Smooth muscle cell (in vitro differentiated cells): ENCODE measurements around the gene HEATR3. TPM values are rescaled to one million over a fixed set of nuclear protein-coding genes. Genes with fewer than 3 reads are reported as not detected.

Source experiments
- DNase-seq: peaks from one replicate; lab custom pipeline; 2025; ENCODE audit not compliant: unreplicated experiment; lab: John Stamatoyannopoulos, UW
- H2AFZ ChIP-seq: fragments of 200-600 bp; sonication (generic); 2 replicates; pipeline ENCODE4 v1.6.0; 2016; ENCODE audit warnings: antibody characterized with exemption, low read depth, mild to moderate bottlenecking
- H3F3A ChIP-seq: fragments of 200-600 bp; sonication (generic); 2 replicates; pipeline ENCODE4 v1.6.0; 2017; ENCODE audit warnings: antibody characterized with exemption, low read depth
- H3K27ac ChIP-seq: fragments of 200-600 bp; sonication (generic); 2 replicates; pipeline ENCODE4 v1.5.1; 2016; ENCODE audit warnings: low read depth, mild to moderate bottlenecking
- H3K27me3 ChIP-seq: fragments of 200-600 bp; sonication (generic); 2 replicates; pipeline ENCODE4 v1.6.1; 2016; ENCODE audit warnings: low read depth, mild to moderate bottlenecking
- H3K36me3 ChIP-seq: fragments of 200-600 bp; sonication (generic); 2 replicates; pipeline ENCODE4 v1.5.1; 2016; ENCODE audit warnings: low read depth
- H3K4me1 ChIP-seq: fragments of 200-600 bp; sonication (generic); 2 replicates; pipeline ENCODE4 v1.5.1; 2016; ENCODE audit warnings: low read depth
- H3K4me2 ChIP-seq: fragments of 200-600 bp; sonication (generic); 2 replicates; pipeline ENCODE4 v1.6.0; 2016; ENCODE audit warnings: mild to moderate bottlenecking
- H3K4me3 ChIP-seq: fragments of 200-600 bp; sonication (generic); 2 replicates; pipeline ENCODE4 v1.5.1; 2016; ENCODE audit warnings: mild to moderate bottlenecking
- H3K79me2 ChIP-seq: fragments of 200-600 bp; sonication (generic); 2 replicates; pipeline ENCODE4 v1.6.0; 2016; ENCODE audit warnings: low read depth, mild to moderate bottlenecking
- H3K9ac ChIP-seq: fragments of 200-600 bp; sonication (generic); 2 replicates; pipeline ENCODE4 v1.6.0; 2016; ENCODE audit warnings: low read depth
- H3K9me3 ChIP-seq: fragments of 200-600 bp; sonication (generic); replicated peaks from 2 replicates; pipeline ENCODE4 v1.5.1; 2016; ENCODE audit warnings: low read depth
- H4K20me1 ChIP-seq: fragments of 200-600 bp; sonication (generic); 2 replicates; pipeline ENCODE4 v1.6.0; 2016; ENCODE audit warnings: low read depth
- CTCF ChIP-seq: fragments of 200-600 bp; sonication (generic); IDR thresholded peaks from 2 replicates; pipeline ENCODE4 v1.5.1; 2017; ENCODE audit warnings: borderline replicate concordance, mild to moderate bottlenecking, antibody characterized with exemption; ENCODE audit not compliant: insufficient read depth, poor library complexity, severe bottlenecking
- WGBS: methylation state at CpG from one replicate; pipeline ENCODE4 v1.1.7; 2016; ENCODE audit warnings: low lambda C conversion rate; 5-methylcytosine and 5-hydroxymethylcytosine counted together
- polyA plus RNA-seq: library from polyadenylated mRNA; unstranded; fragments of >200 nt; fragmentation: Nextera tagmentation; extraction: Ambion mirVana; gene quantifications from 2 replicates; pipeline ENCODE4 v1.2.1, GENCODE V29; 2016
- total RNA-seq: library from RNA; depleted of rRNA; stranded (reverse); fragments of >200 nt; gene quantifications from 2 replicates; pipeline ENCODE4 v1.2.3, GENCODE V29; 2014

HEATR3 gene
- total and polyA plus RNA-seq, 2 experiments from 2014 or later, result 3.6 to 9.1 TPM

GRCh38 chr16:50037662-50038220, 28.0 kb upstream of the HEATR3 start:
- no peak overlapping the region for H3K4me2 ChIP-seq
- H3K4me1 ChIP-seq, result no peaks in the 10 kb centered on the region
- no peak for DNase-seq
- H3K9ac ChIP-seq, result no peak overlapping the region
- no peak overlapping the region for H2AFZ ChIP-seq
- no peaks in the 10 kb centered on the region for H3K79me2 ChIP-seq
- H4K20me1 ChIP-seq, result no peaks in the 10 kb centered on the region
- no peak for TF ChIP-seq CTCF
- peaks cover 11% of the 10 kb centered on the region for H3K36me3 ChIP-seq
- H3K27me3 ChIP-seq, result no peaks in the 10 kb centered on the region
- H3F3A ChIP-seq, result peaks cover 13% of the 10 kb centered on the region
- no peak overlapping the region for H3K4me3 ChIP-seq
- H3K27ac ChIP-seq, result peak overlapping the region; percentile 24
- no peaks in the 10 kb centered on the region for H3K9me3 ChIP-seq
- 64% methylated on average over 2 of the region's 2 CpGs for WGBS

GRCh38 chr16:50038286-50038685, 27.5 kb upstream of the HEATR3 start:
- H3K27me3 ChIP-seq, result peaks cover 5% of the 10 kb centered on the region
- no peaks in the 10 kb centered on the region for H3K9me3 ChIP-seq
- H4K20me1 ChIP-seq, result no peaks in the 10 kb centered on the region
- no peak overlapping the region for H3K4me2 ChIP-seq
- peaks cover 11% of the 10 kb centered on the region for H3K36me3 ChIP-seq
- H3K79me2 ChIP-seq, result no peaks in the 10 kb centered on the region
- no peaks in the 10 kb centered on the region for H3K4me1 ChIP-seq
- no peak for DNase-seq
- TF ChIP-seq CTCF, result no peak
- WGBS, result 73% methylated on average over 4 of the region's 4 CpGs
- peaks cover 13% of the 10 kb centered on the region for H3F3A ChIP-seq
- H2AFZ ChIP-seq, result no peak overlapping the region
- no peak overlapping the region for H3K27ac ChIP-seq
- H3K9ac ChIP-seq, result no peak overlapping the region
- H3K4me3 ChIP-seq, result no peak overlapping the region

- Histone ChIP-seq H3K4me3 (no peak overlapping the region), H3K4me1 (no peaks in the 10 kb centered on the region), H3K79me2 (no peaks in the 10 kb centered on the region), H3F3A (peaks cover 13% of the 10 kb centered on the region), H2AFZ (no peak overlapping the region), H3K27me3 (peaks cover 9% of the 10 kb centered on the region), H3K36me3 (peaks cover 11% of the 10 kb centered on the region), H3K9me3 (no peaks in the 10 kb centered on the region), H4K20me1 (no peaks in the 10 kb centered on the region), H3K4me2 (no peak overlapping the region), H3K9ac (no peak overlapping the region), H3K27ac (no peak overlapping the region)
- no peak for DNase-seq
- no peak for TF ChIP-seq CTCF
- 57% methylated on average over 5 of the region's 5 CpGs for WGBS
Measured at GRCh38 chr16:50038756-50039529, 26.8 kb upstream of the HEATR3 start.
